IPS-15b (cell line): ENCODE measurements around the gene ATXN1.

ENCODE experiments used
- H3K27me3 ChIP-seq: one replicate; pipeline ENCODE4 v1.6.1; 2013; ENCODE audit warnings: low read length; ENCODE audit not compliant: control insufficient read depth, insufficient read depth
- H3K36me3 ChIP-seq: one replicate; pipeline ENCODE4 v1.6.1; 2013; ENCODE audit warnings: low read length; ENCODE audit not compliant: control insufficient read depth, insufficient read depth
- H3K4me1 ChIP-seq: one replicate; pipeline ENCODE4 v1.6.1; 2013; ENCODE audit warnings: mild to moderate bottlenecking, low read length; ENCODE audit not compliant: control insufficient read depth, insufficient read depth
- H3K4me3 ChIP-seq: one replicate; pipeline ENCODE4 v1.5.1; 2013; ENCODE audit warnings: low read depth, low read length
- H3K9ac ChIP-seq: one replicate; pipeline ENCODE4 v1.6.1; 2013; ENCODE audit warnings: low read depth, mild to moderate bottlenecking, low read length
- H3K9me3 ChIP-seq: one replicate; pipeline ENCODE4 v1.6.1; 2013; ENCODE audit warnings: mild to moderate bottlenecking, low read length; ENCODE audit not compliant: control insufficient read depth, insufficient read depth

The ATXN1 gene

GRCh38 chr6:16748025-16748319, 13.3 kb downstream of the ATXN1 start:
- H3K36me3 ChIP-seq, result no peaks in the 10 kb centered on the region
- no peaks in the 10 kb centered on the region for H3K27me3 ChIP-seq
- no peak overlapping the region for H3K9ac ChIP-seq
- H3K9me3 ChIP-seq, result no peaks in the 10 kb centered on the region
- no peak overlapping the region for H3K4me3 ChIP-seq
- no peaks in the 10 kb centered on the region for H3K4me1 ChIP-seq

GRCh38 chr6:16747232-16748024, 13.8 kb downstream of the ATXN1 start:
- H3K4me3 ChIP-seq, result no peak overlapping the region
- H3K36me3 ChIP-seq, result no peaks in the 10 kb centered on the region
- H3K9ac ChIP-seq, result no peak overlapping the region
- no peaks in the 10 kb centered on the region for H3K27me3 ChIP-seq
- no peaks in the 10 kb centered on the region for H3K9me3 ChIP-seq
- H3K4me1 ChIP-seq, result no peaks in the 10 kb centered on the region

GRCh38 chr6:16746812-16747211, 14.4 kb downstream of the ATXN1 start:
- Histone ChIP-seq H3K4me3 (no peak overlapping the region), H3K9me3 (no peaks in the 10 kb centered on the region), H3K4me1 (no peaks in the 10 kb centered on the region), H3K36me3 (no peaks in the 10 kb centered on the region), H3K9ac (no peak overlapping the region), H3K27me3 (no peaks in the 10 kb centered on the region)

GRCh38 chr6:16746401-16746800, 14.9 kb downstream of the ATXN1 start:
- Histone ChIP-seq H3K36me3 (no peaks in the 10 kb centered on the region), H3K4me3 (no peak overlapping the region), H3K27me3 (no peaks in the 10 kb centered on the region), H3K9ac (no peak overlapping the region), H3K4me1 (no peaks in the 10 kb centered on the region), H3K9me3 (no peaks in the 10 kb centered on the region)

DNA sequence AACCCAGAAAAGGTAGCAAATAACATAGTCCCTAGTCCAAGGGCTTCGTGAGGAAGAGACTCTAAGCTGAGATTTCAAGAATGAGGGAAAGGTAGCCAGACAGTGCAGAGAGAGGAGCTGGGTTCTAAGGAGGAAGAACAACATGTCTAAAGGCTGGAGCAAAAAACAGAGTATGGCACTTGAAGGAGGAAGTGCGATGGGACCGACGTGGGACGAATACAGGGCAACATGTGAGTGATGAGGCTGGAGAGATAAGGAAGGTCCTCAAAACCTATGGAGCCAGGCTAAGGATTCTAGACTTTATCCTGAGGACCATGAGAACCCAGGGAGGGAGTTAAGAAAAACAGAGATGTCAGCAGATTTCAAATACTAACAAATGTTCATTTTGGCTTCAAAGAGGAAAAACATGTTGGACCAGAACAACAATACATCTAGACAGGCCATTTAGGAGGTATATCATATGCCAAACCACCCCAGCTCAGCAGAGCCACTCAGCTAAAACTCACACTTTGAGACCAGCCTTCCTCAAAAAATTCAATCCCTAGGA, 17.5 kb downstream of the ATXN1 start:
- Histone ChIP-seq H3K4me3 (no peak overlapping the region), H3K36me3 (no peaks in the 10 kb centered on the region), H3K9ac (no peak overlapping the region), H3K27me3 (no peaks in the 10 kb centered on the region), H3K4me1 (no peaks in the 10 kb centered on the region), H3K9me3 (no peaks in the 10 kb centered on the region)

DNA sequence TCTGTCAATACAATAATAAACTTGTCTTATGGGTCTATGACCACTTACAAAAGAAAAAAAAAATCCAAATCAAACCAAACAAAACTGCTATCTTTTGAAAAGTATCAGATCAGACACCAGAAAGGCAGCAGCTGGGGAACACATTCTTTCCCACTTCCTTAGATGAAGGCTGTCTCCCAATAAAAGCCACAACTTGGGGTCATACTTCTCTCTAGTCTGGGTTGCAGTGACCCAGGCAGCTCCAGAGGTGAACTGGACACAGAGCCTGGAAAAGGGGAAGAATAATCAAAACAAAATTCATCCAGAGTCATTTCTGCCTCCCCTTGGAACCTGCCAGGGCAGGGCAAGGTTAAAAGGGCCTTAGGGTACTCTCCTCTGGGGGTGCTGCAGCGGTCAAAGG, 19.1 kb downstream of the ATXN1 start:
- Histone ChIP-seq H3K4me3 (no peak overlapping the region), H3K9ac (no peak overlapping the region), H3K9me3 (no peaks in the 10 kb centered on the region), H3K4me1 (no peaks in the 10 kb centered on the region), H3K27me3 (no peaks in the 10 kb centered on the region), H3K36me3 (no peaks in the 10 kb centered on the region)

GRCh38 chr6:16741112-16742016, 19.9 kb downstream of the ATXN1 start:
- H3K36me3 ChIP-seq, result no peaks in the 10 kb centered on the region
- H3K4me3 ChIP-seq, result no peak overlapping the region
- no peak overlapping the region for H3K9ac ChIP-seq
- no peaks in the 10 kb centered on the region for H3K27me3 ChIP-seq
- H3K4me1 ChIP-seq, result no peaks in the 10 kb centered on the region
- H3K9me3 ChIP-seq, result no peaks in the 10 kb centered on the region

DNA sequence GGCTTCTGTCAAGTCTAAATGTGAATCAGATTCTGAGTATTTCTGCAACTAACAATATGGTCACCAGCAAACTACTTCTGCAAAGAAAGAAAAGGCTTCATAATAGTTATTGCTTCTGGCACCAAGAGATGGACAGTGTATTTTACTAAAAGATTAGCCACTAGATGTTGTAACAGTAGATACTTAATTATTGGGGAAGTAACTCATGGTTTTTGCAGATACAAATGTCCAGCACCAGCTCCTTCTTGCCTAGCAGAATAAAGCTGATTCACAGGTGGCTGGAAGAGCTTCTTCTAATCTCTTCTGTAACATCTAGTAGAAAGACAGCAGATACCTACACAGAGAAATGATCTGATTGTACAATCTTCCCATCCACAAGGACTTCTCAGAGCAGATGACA, 21.2 kb downstream of the ATXN1 start:
- Histone ChIP-seq H3K4me3 (no peak overlapping the region), H3K36me3 (no peaks in the 10 kb centered on the region), H3K9ac (no peak overlapping the region), H3K27me3 (no peaks in the 10 kb centered on the region), H3K4me1 (no peaks in the 10 kb centered on the region), H3K9me3 (no peaks in the 10 kb centered on the region)

GRCh38 chr6:16739329-16739801, 21.9 kb downstream of the ATXN1 start:
- H3K9me3 ChIP-seq, result no peaks in the 10 kb centered on the region
- no peak overlapping the region for H3K4me3 ChIP-seq
- no peaks in the 10 kb centered on the region for H3K4me1 ChIP-seq
- no peak overlapping the region for H3K9ac ChIP-seq
- no peaks in the 10 kb centered on the region for H3K27me3 ChIP-seq
- H3K36me3 ChIP-seq, result no peaks in the 10 kb centered on the region

DNA sequence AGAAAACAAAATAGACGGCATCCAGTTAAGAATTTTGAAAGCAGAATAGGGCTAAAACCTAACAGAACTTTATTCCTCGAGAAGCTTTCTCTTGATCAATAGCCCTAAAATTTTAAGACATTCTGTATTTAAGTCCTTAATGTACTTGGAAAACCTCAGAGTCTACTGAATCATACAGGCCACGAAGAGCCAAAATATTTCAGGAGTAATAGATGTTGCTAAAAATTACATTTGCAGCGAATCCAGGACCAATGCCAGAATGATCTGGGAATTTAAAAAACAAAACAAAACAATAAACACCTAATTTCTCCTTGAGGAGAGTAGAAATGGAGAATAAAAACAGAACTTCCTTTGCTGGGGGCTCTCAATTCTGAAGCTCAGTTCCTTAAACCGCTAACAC, 23.3 kb downstream of the ATXN1 start:
- H3K4me1 ChIP-seq, result no peaks in the 10 kb centered on the region
- H3K4me3 ChIP-seq, result no peak overlapping the region
- H3K27me3 ChIP-seq, result no peaks in the 10 kb centered on the region
- H3K9ac ChIP-seq, result no peak overlapping the region
- no peaks in the 10 kb centered on the region for H3K36me3 ChIP-seq
- no peaks in the 10 kb centered on the region for H3K9me3 ChIP-seq

GRCh38 chr6:16736856-16737775, 24.1 kb downstream of the ATXN1 start:
- Histone ChIP-seq H3K4me1 (no peaks in the 10 kb centered on the region), H3K9ac (no peak overlapping the region), H3K4me3 (no peak overlapping the region), H3K36me3 (no peaks in the 10 kb centered on the region), H3K27me3 (no peaks in the 10 kb centered on the region), H3K9me3 (no peaks in the 10 kb centered on the region)
